Activated CD4-positive, alpha-beta T cell treated with anti-CD3 and anti-CD28 coated beads, Interleukin-2, amount 10 ng/mL, durations not matched to agents 24 days and 14 days (primary cell): ENCODE data around the gene TUBA1A. TPM values are rescaled to one million over a fixed set of nuclear protein-coding genes. Genes with fewer than 3 reads are reported as not detected.
"Not testable (repeated sequence)": the region's sequence is repeated elsewhere in the genome, so short reads cannot be mapped to it uniquely, and the experiment has no call there.

ENCODE experiments used
- DNase-seq: peaks from one replicate; pipeline ENCODE4 v3.0.0; 2022
- H3K27ac Mint-ChIP-seq: one replicate; pipeline ENCODE4 v1.8.0; 2022; ENCODE audit warnings: mild to moderate bottlenecking, mixed read lengths
- H3K27me3 Mint-ChIP-seq: one replicate; pipeline ENCODE4 v1.8.0; 2022; ENCODE audit warnings: mixed read lengths
- H3K36me3 Mint-ChIP-seq: one replicate; pipeline ENCODE4 v1.8.0; 2022; ENCODE audit warnings: low read depth, mild to moderate bottlenecking, mixed read lengths
- H3K4me1 Mint-ChIP-seq: one replicate; pipeline ENCODE4 v1.8.0; 2021; ENCODE audit warnings: mixed read lengths
- H3K4me3 Mint-ChIP-seq: one replicate; pipeline ENCODE4 v1.8.0; 2022; ENCODE audit warnings: mild to moderate bottlenecking, moderate library complexity, mixed read lengths
- H3K9me3 Mint-ChIP-seq: one replicate; pipeline ENCODE4 v1.8.0; 2021; ENCODE audit warnings: mixed read lengths
- intact Hi-C: fragments of 100-400 bp; cut with micrococcal nuclease; formaldehyde crosslinking; loops from one replicate; pipeline ENCODE4 v1.15.1; 2023
- total RNA-seq: library from RNA; stranded (reverse); gene quantifications from 2 replicates; pipeline ENCODE4 v1.2.3, GENCODE V29; 2022

The TUBA1A gene
- total RNA-seq, 1 donor from 2014 or later = 45.9 TPM

DNA sequence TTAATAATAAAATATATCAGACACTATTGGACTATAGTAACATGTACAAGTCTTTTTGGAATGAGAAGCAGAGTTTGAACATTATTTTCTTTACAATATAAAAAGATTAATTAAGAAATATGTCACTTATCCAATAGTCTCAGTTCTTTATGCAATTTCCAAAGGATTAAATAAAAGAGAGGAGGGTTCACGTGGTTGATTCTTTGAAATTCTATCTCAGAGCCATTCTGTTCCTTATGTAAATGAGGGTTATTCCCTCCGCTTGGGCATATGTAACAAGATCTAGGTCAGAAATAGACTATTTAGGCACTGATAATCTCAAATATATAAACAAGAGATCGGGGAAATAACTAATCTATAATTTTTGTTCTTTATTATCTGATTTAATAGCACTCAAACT is 2.1 kb upstream of the TUBA1A start:
- Mint-ChIP-seq H3K27me3 (peaks cover 9% of the 10 kb centered on the region), H3K9me3 (no peaks in the 10 kb centered on the region), H3K4me1 (peaks cover 11% of the 10 kb centered on the region), H3K27ac (no peak overlapping the region), H3K36me3 (peaks cover 3% of the 10 kb centered on the region), H3K4me3 (no peak overlapping the region)
- no peak for DNase-seq
- intact Hi-C loops = no loop called here

DNA sequence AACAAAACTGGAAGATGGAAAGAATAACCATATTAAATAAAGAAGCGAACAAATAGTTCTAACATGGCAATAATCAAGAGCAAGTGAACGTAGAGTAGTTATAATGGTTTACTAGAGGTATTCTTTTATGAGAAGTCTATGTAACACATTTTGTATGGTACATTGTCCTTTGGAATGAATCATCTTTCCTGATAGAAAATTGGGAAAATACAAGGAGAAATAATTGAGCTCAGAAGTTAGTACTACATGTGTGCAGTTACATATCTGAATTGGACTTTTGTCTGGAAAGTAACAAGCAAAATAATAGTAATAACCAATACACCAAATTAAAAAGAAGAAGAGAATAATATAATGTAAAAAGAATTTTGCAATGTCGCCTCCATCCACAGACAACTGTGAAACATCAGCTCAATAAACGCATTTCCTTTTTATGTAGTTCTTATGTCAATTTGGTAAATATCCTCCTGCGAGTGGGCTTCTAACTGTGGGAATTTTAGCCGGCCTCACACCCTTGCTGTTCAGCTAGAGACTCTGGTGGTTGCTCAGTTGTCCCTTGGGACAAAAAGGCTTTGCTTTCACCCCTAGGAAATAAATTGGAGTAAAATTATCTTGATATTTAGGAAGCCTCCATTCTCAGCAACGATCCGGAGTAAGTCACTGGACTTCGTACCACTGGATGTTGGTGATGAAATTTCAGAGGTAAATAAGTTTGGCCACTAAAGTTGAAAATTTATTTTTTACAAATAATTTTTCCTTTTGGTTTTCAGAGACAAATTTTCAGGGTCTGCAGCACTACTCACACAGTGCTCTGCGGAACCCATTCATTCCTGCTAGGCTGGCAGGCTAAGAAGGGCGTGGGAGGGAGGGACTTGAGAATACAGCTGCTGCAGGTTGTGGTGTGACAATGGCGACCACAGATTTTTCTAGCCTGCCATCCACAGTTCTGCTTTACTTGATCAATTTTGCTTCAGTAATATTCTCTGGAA is 1.1 kb upstream of the TUBA1A start:
- H3K27ac Mint-ChIP-seq = peak overlapping the region; percentile 99
- H3K27me3 Mint-ChIP-seq = peaks cover 9% of the 10 kb centered on the region
- intact Hi-C loops = loop anchor here (1.0 to 5.0 kb wide), 5 partner anchors 13 to 128 kb away; partner anchors contain the start of genes KMT2D, TUBA1B and TUBA1C
- peaks cover 11% of the 10 kb centered on the region for H3K4me1 Mint-ChIP-seq
- DNase-seq = no peak
- H3K36me3 Mint-ChIP-seq = peaks cover 9% of the 10 kb centered on the region
- peak overlapping the region; percentile 66 for H3K4me3 Mint-ChIP-seq
- no peaks in the 10 kb centered on the region for H3K9me3 Mint-ChIP-seq

DNA sequence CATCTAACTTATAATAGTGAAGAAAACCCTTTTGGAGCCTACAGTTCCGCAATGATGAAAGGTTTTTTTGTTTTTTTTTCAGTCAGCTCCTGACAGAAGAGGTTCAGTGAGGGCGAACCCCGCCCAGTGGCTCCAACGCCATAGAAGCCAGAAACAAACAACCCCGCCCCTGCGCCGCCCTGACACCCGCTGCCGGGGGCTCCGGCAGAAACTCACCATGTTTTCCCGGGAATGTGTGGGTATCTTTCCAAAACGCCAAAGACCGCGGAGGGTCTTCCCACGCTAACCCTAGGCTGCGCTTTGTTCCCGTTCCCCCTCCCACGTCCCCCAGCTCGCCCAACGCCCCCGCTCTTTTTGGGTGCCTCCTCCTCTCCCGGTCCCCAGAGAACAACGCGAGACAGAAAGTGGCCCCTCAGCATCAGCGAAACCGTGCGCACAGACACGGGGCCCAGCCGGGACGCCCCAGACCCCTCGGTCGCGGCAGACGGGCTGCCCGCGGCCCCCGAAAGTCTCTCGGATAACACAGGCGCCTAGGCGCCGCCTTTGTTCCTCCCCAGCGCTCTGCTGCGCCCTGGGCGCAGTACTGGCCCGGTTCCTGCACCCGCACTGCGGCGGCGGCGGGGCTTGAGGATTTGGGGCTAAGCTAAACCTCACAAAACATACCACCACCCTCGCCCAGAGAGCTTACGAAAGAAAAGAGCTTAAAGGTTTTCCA is 522 bp downstream of the TUBA1A start:
- peak overlapping the region; percentile 93 for H3K4me3 Mint-ChIP-seq
- H3K27ac Mint-ChIP-seq = peak overlapping the region; percentile 99
- intact Hi-C loops = loop anchor here (2.0 to 5.0 kb wide), 3 partner anchors 14 to 126 kb away; partner anchors contain the start of genes KMT2D and TUBA1C
- peak; percentile 94 for DNase-seq
- H3K9me3 Mint-ChIP-seq = no peaks in the 10 kb centered on the region
- peaks cover 21% of the 10 kb centered on the region for H3K36me3 Mint-ChIP-seq
- H3K4me1 Mint-ChIP-seq = peaks cover 11% of the 10 kb centered on the region
- peaks cover 9% of the 10 kb centered on the region for H3K27me3 Mint-ChIP-seq

DNA sequence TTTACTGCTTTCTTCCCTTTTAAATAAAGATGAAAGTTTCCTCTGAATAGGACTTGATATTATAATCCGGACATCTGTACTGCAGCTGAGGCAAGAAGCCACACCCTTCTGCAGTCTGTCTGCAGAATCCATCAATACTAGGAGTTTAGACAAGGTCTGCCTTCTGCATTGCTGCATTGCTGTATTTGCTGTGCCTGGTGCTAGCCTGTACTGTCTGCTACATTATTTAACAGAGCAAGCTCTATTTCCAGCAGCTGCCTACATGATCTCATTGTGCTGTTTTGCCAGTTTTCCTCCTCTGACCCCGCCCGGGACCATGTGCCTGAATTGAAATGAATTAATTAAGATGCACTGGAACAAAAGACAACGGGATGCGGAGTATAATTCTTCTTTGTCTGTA is 1.7 kb downstream of the TUBA1A start:
- peaks cover 21% of the 10 kb centered on the region for H3K36me3 Mint-ChIP-seq
- DNase-seq = peak; percentile 66
- H3K27ac Mint-ChIP-seq = no peak overlapping the region
- peaks cover 11% of the 10 kb centered on the region for H3K4me1 Mint-ChIP-seq
- peaks cover 3% of the 10 kb centered on the region for H3K27me3 Mint-ChIP-seq
- H3K9me3 Mint-ChIP-seq = no peaks in the 10 kb centered on the region
- intact Hi-C loops = loop anchor here (5.0 kb wide), 1 partner anchor 125 kb away; the partner anchor contains the start of gene KMT2D
- peak overlapping the region; percentile 93 for H3K4me3 Mint-ChIP-seq

DNA sequence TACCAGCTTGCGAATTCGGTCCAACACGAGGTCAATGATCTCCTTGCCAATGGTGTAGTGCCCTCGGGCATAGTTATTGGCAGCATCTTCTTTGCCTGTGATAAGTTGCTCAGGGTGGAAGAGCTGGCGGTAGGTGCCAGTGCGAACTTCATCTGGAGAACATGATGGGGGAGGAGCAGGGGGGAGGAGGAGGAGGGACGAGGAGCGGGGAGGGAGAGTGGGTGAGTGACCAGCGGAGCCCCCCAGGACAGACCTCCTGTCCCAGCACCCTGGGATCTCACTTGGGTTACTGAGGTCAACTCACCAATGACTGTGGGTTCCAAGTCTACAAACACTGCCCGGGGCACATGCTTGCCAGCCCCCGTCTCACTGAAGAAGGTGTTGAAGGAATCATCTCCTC is 2.6 kb downstream of the TUBA1A start:
- not testable (repeated sequence) for H3K9me3 Mint-ChIP-seq, DNase-seq, H3K27me3 Mint-ChIP-seq
- intact Hi-C loops = loop anchor here (5.0 kb wide), 1 partner anchor 124 kb away; the partner anchor contains the start of gene KMT2D
- Mint-ChIP-seq H3K4me3 (peak overlapping the region; percentile 47), H3K36me3 (peaks cover 21% of the 10 kb centered on the region), H3K4me1 (peaks cover 11% of the 10 kb centered on the region), H3K27ac (peak overlapping the region; percentile 6)

DNA sequence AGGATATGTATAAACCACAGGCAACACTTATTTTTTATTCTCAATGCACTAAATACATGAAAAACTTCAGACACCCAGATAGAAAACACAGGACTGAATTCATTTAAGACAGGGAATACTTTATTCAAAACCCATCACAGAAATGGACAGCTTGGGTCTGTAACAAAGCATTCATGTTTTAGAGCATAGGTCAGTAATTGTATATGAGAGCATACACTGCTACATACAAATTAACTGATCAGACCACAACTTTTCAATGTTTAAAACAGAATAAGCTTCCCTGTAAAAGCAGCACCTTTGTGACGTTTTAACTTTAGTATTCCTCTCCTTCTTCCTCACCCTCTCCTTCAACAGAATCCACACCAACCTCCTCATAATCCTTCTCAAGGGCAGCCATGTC is 4.2 kb downstream of the TUBA1A start:
- H3K9me3 Mint-ChIP-seq, H3K27me3 Mint-ChIP-seq, DNase-seq, H3K4me3 Mint-ChIP-seq, H3K27ac Mint-ChIP-seq: not testable (repeated sequence)
- intact Hi-C loops = loop anchor here (5.0 kb wide), 1 partner anchor 122 kb away; the partner anchor contains the start of gene KMT2D
- Mint-ChIP-seq H3K4me1 (peaks cover 11% of the 10 kb centered on the region), H3K36me3 (peaks cover 21% of the 10 kb centered on the region)

DNA sequence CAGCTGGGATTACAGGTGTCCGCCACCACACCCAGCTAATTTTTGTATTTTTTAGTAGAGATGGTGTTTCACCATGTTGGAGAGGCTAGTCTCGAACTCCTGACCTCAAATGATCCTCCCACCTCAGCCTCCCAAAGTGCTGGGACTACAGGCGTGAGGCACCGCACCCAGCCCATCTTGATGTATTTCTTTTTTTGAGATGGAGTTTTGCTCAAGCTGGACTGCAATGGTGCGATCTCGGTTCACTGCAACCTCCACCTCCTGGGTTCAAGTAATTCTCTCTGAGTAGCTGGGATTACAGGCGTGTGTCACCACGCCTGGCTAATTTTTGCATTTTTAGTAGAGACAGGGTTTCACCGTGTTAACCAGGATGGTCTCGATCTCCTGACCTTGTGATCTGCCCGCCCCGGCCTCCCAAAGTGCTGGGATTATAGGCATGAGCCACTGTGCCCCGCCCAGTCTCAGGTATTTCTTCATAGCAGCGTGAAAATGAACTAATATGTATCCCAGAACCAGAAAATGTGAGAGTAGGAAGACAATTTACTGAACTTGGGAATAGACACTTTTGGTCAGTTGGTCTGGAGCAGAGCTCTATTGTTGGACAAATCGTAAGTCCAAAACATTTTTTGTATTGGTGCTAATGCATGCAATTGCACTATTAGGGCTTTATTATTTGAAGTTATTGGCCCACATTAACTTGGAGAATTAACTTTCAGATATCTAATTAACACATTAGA is 5.5 kb downstream of the TUBA1A start:
- H3K27me3 Mint-ChIP-seq, H3K4me1 Mint-ChIP-seq, H3K9me3 Mint-ChIP-seq, H3K27ac Mint-ChIP-seq, H3K4me3 Mint-ChIP-seq, intact Hi-C loops, DNase-seq: not testable (repeated sequence)
- H3K36me3 Mint-ChIP-seq = peaks cover 21% of the 10 kb centered on the region

DNA sequence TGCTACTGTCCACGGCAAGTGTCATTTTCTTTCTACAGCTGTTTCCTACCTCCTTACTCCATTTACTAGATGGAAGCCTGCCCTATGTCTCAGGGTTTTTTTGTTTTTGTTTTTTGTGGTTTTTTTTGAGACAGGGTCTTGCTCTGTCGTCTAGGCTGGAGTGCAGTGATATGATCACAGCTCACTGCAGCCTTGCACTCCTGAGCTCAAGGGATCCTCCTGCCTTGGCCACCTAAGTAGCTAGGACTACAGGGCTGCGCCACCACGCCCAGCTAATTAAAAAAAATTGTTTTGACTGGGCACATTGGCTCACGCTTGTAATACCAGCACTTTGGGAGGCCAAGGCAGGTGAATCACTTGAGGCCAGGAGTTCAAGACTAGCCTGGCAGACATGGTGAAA is 14.7 kb downstream of the TUBA1A start:
- intact Hi-C loops = no loop called here

DNA sequence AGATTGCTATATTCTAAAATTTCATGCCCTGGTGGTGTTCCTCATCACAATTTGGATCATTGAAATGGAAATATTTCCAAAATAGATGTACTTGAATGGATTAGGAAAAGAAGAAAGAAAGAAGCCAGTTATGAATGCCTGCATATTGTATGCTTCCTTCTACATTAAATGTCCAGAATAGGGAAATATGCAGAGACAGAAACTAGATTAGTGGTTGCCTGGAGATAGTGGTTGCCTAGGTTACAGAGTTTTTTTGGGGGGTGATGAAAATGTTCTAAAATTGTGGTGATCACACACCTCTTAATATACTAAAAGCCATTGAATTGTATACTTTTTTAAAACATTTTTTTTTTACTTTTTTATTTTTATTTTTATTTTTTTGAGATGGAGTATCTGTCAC is 18.0 kb downstream of the TUBA1A start:
- Mint-ChIP-seq H3K4me3 (no peak overlapping the region), H3K9me3 (no peaks in the 10 kb centered on the region), H3K36me3 (no peaks in the 10 kb centered on the region), H3K4me1 (no peaks in the 10 kb centered on the region), H3K27me3 (peaks cover 11% of the 10 kb centered on the region), H3K27ac (no peak overlapping the region)
- intact Hi-C loops = no loop called here
- no peak for DNase-seq

More for the DNA sequence above, 14.7 kb downstream of the TUBA1A start:
- Mint-ChIP-seq H3K9me3 (peaks cover 6% of the 10 kb centered on the region), H3K4me1 (no peaks in the 10 kb centered on the region), H3K27ac (no peak overlapping the region), H3K4me3 (no peak overlapping the region), H3K27me3 (peaks cover 2% of the 10 kb centered on the region), H3K36me3 (no peaks in the 10 kb centered on the region)
- DNase-seq = no peak

DNA sequence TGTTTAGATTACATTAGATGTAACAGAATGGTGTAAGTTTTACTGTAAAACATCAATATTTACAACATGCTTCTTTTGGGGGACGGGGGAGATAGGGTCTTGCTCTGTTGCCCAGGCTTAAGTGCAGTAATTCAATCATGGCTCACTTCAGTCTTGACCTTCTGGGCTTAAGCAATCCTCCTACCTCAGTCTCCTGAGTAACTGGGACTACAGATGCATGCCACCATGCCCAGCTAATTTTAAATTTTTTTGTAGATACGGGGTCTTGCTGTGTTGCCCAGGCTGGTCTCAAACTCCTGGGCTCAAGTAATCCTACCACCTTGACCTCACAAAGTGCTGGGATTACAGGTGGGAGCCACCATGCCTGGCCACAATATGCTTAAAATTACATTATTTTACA is 23.8 kb downstream of the TUBA1A start:
- Mint-ChIP-seq H3K4me1 (peaks cover 2% of the 10 kb centered on the region), H3K27ac (no peak overlapping the region), H3K27me3 (peaks cover 9% of the 10 kb centered on the region), H3K36me3 (no peaks in the 10 kb centered on the region), H3K9me3 (no peaks in the 10 kb centered on the region), H3K4me3 (no peak overlapping the region)
- DNase-seq = no peak
- intact Hi-C loops = no loop called here

DNA sequence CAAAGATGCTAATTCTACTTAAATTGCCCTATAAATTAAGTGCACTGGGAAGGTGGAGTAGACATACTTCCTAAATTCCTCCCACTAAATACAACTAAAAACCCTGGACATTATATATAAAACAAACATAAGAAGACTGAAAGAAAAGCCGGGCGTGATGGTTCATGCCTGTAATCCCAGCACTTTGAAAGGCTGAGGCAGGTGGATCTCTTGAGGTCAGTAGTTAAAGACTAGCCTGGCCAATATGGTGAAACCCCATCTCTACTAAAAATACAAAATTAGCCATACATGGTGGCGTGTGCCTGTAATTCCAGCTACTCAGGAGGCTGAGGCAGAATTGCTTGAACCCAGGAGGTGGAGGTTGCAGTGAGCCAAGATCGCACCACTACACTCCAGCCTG is 27.0 kb downstream of the TUBA1A start:
- H3K27ac Mint-ChIP-seq, H3K27me3 Mint-ChIP-seq, H3K9me3 Mint-ChIP-seq, H3K4me1 Mint-ChIP-seq, DNase-seq, H3K36me3 Mint-ChIP-seq, intact Hi-C loops, H3K4me3 Mint-ChIP-seq: not testable (repeated sequence)

DNA sequence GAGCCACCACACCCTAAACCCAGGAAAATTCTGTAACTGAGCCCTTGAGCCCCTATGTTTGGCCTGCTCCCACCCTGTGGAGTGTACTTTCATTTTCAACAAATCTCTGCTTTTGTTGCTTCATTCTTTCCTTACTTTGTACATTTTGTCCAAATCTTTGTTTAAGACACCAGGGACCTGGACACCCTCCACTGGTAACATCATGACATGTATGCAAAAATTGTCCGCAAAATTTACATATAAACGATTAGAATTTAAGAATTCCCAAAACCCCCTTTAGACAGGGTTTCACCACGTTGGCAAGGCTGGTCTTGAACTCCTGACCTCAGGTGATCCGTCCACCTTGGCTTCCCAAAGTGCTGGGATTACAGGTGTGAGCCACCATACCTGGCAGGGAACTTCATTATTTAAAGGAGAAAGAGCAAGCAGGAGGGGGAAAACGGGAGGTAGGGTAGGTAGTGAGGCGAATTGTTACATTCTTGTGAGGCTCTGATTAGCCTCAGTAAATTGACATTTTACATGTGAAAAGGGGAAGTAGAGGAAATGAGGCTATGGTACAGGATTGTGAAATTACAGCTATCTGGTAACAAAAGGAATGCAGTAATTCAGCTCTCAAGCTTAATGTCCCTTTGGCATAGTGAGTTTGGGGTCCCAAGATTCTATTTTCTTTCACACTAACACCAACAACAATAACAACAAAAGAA is 27.6 kb downstream of the TUBA1A start:
- H3K36me3 Mint-ChIP-seq = no peaks in the 10 kb centered on the region
- no peak overlapping the region for H3K4me3 Mint-ChIP-seq
- intact Hi-C loops = no loop called here
- no peak overlapping the region for H3K27ac Mint-ChIP-seq
- DNase-seq = no peak
- H3K4me1 Mint-ChIP-seq = peaks cover 2% of the 10 kb centered on the region
- no peaks in the 10 kb centered on the region for H3K27me3 Mint-ChIP-seq
- H3K9me3 Mint-ChIP-seq = no peaks in the 10 kb centered on the region

DNA sequence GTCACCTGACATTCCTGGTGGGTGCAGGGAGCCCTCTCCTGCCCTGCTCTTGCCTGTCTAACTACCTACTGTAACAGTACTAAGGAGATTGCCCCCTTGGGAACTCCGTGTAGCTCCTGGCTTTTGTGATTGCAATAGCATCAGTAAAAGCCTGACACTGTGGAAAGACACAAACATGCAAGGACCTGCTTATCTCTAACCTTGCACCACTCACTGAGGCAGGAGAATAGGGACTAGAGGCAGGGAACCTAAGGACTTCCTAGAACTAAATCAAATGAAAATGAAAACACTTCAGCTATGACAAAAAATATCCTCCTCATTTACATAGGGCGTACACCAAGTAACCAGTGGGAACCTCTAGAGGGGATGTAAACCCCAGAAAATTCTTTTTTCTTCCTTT is 28.5 kb downstream of the TUBA1A start:
- intact Hi-C loops = no loop called here
- no peak overlapping the region for H3K27ac Mint-ChIP-seq
- H3K4me3 Mint-ChIP-seq = no peak overlapping the region
- H3K4me1 Mint-ChIP-seq = peaks cover 2% of the 10 kb centered on the region
- H3K27me3 Mint-ChIP-seq = no peaks in the 10 kb centered on the region
- DNase-seq = no peak
- H3K36me3 Mint-ChIP-seq = no peaks in the 10 kb centered on the region
- no peaks in the 10 kb centered on the region for H3K9me3 Mint-ChIP-seq
